Limb (tissue), 2 donors: Measurements from ENCODE around the gene FRMD4A.
"Not testable (repeated sequence)": the region's sequence is repeated elsewhere in the genome, so short reads cannot be mapped to it uniquely, and the experiment has no call there.

ENCODE experiments used
- DNase-seq, 2 donors: peaks; one replicate each; pipeline ENCODE4 v3.0.0-alpha.2; 2016; ENCODE audit errors: extremely low spot score in 2 of 2

Gene FRMD4A

GRCh38 chr10:13890233-13891127, 440.2 kb downstream of the FRMD4A start:
- DNase-seq, result peak; percentile 30 to 61

GRCh38 chr10:13887761-13888160, 443.0 kb downstream of the FRMD4A start:
- no peak for DNase-seq

GRCh38 chr10:13885238-13885990, 445.3 kb downstream of the FRMD4A start:
- no peak for DNase-seq

GRCh38 chr10:13883636-13884444, 446.9 kb downstream of the FRMD4A start:
- DNase-seq, result no peak

GRCh38 chr10:13882119-13882711, 448.5 kb downstream of the FRMD4A start:
- DNase-seq, result no peak

- DNase-seq, result no peak
Observed at GRCh38 chr10:13880760-13881159, 450.0 kb downstream of the FRMD4A start.

GRCh38 chr10:13877154-13877909, 453.4 kb downstream of the FRMD4A start:
- DNase-seq, result no peak

GRCh38 chr10:13873196-13873595, 457.5 kb downstream of the FRMD4A start:
- no peak for DNase-seq

- DNase-seq, result no peak
Observed at GRCh38 chr10:13872411-13872810, 458.3 kb downstream of the FRMD4A start.

GRCh38 chr10:13871776-13872175, 458.9 kb downstream of the FRMD4A start:
- no peak for DNase-seq

GRCh38 chr10:13871011-13871410, 459.7 kb downstream of the FRMD4A start:
- no peak for DNase-seq

- no peak for DNase-seq
Observed at GRCh38 chr10:13869295-13869664, 461.4 kb downstream of the FRMD4A start.

GRCh38 chr10:13868528-13869294, 462.0 kb downstream of the FRMD4A start:
- DNase-seq, result no peak

GRCh38 chr10:13867822-13868221, 462.9 kb downstream of the FRMD4A start:
- DNase-seq, result no peak

- DNase-seq, result no peak
Observed at GRCh38 chr10:13865758-13866491, 464.8 kb downstream of the FRMD4A start.

- DNase-seq, result not testable (repeated sequence)
Observed at GRCh38 chr10:13865220-13865619, 465.5 kb downstream of the FRMD4A start.

- no peak for DNase-seq
Observed at GRCh38 chr10:13862546-13863233, 468.0 kb downstream of the FRMD4A start.

- DNase-seq, result no peak
Observed at GRCh38 chr10:13860886-13861285, 469.8 kb downstream of the FRMD4A start.
